ENCODE data around the gene DHRS3.

The DHRS3 gene

DNA sequence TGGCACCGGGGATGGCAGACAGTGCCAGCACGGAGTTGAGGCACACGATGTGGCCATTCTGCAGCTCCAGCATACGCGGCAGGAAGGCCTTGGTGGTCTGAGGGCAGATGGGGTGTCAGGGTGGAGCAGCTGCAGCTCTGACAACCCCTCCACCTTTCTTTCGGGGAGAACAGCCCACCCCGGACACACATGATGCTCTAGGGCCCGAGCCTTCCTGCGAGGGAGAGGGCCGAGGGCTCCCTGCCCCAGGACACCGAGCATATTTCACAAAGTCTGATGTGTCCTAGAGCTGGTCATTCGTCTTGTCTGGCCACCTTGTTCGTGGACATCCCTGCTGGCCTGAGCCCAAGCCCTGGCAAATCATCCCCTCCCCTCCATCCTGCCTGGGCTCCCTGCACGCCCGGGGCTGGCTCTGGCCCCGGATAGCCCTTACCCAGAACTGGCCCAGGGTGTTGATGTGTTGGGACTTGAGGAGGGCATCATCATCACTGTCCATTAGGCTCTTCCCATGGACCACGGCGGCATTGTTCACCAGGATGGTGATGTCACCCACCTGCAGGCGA lies 39.1 kb downstream of the DHRS3 start:
- Histone ChIP-seq H3K36me3 (ENCODE audit: control insufficient read depth, insufficient read depth, low read length) (no peaks in the 10 kb centered on the region), H3K9me3 (ENCODE audit: control insufficient read depth, low read length) (no peaks in the 10 kb centered on the region)
- WGBS, 2 experiments: 96% methylated on average over 18 to 19 of the region's 19 CpGs

DNA sequence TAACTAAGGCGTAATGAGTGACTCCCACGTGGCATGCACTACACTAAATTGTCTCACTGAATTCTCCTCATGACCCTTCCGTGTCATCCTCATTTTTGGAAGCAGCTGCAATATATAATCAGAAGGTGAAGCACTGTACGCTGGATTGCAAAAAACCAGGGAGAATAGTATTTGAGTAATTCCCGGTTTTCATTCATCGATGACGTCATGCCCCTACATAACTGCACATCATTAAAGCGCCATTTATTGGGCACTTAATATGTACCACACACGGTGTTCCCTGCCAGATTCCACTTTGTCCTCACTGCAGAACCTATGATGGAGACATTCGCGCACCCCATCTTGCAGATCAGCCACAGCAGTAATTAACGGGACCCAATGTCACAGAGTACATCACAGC lies 41.0 kb downstream of the DHRS3 start:
- Histone ChIP-seq H3K27ac (ENCODE audit: insufficient read depth, low read depth, low read length, poor library complexity, severe bottlenecking) (no peak overlapping the region), H3K4me1 (ENCODE audit: control insufficient read depth, insufficient read depth, low read length) (no peaks in the 10 kb centered on the region), H3K4me3 (ENCODE audit: insufficient read depth, low read depth, low read length) (no peak overlapping the region), H3K9me3 (ENCODE audit: control insufficient read depth, low read length) (no peaks in the 10 kb centered on the region), H3K36me3 (ENCODE audit: control insufficient read depth, insufficient read depth, low read length) (no peaks in the 10 kb centered on the region), H3K27me3 (ENCODE audit: control insufficient read depth, insufficient read depth, low read length, poor library complexity, severe bottlenecking) (no peaks in the 10 kb centered on the region)
- 91 to 95% methylated on average over 12 of the region's 12 CpGs for WGBS, 2 experiments

More for the DNA sequence above, 39.1 kb downstream of the DHRS3 start:
- H3K27me3 ChIP-seq (ENCODE audit: control insufficient read depth, insufficient read depth, low read length, poor library complexity, severe bottlenecking): no peaks in the 10 kb centered on the region
- H3K4me1 ChIP-seq (ENCODE audit: control insufficient read depth, insufficient read depth, low read length): no peaks in the 10 kb centered on the region
- no peak overlapping the region for H3K27ac ChIP-seq (ENCODE audit: insufficient read depth, low read depth, low read length, poor library complexity, severe bottlenecking)
- no peak overlapping the region for H3K4me3 ChIP-seq (ENCODE audit: insufficient read depth, low read depth, low read length)

DNA sequence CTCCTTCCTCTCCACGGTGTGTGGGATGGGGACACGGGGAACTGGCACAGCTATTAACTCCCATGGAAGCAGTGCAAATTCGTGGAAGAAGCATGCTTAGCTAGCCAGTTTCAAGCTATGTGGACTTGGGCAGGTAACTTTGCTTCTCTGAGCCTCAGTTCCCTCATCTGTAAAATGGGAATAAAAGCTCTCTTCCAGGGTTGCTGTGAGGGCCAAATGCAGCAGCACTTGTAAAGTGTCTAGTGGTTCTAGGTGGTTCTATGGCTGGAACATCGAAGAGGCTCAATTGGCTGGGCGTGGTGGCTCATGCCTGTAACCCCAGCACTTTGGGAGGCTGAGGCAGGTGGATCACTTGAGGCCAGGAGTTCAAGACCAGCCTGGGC lies 43.3 kb downstream of the DHRS3 start:
- H3K27ac ChIP-seq (ENCODE audit: insufficient read depth, low read depth, low read length, poor library complexity, severe bottlenecking): no peak overlapping the region
- H3K27me3 ChIP-seq (ENCODE audit: control insufficient read depth, insufficient read depth, low read length, poor library complexity, severe bottlenecking): no peaks in the 10 kb centered on the region
- H3K4me3 ChIP-seq (ENCODE audit: insufficient read depth, low read depth, low read length): no peak overlapping the region
- no peaks in the 10 kb centered on the region for H3K36me3 ChIP-seq (ENCODE audit: control insufficient read depth, insufficient read depth, low read length)
- no peaks in the 10 kb centered on the region for H3K9me3 ChIP-seq (ENCODE audit: control insufficient read depth, low read length)
- WGBS, 2 experiments: 90 to 95% methylated on average over 5 of the region's 5 CpGs
- H3K4me1 ChIP-seq (ENCODE audit: control insufficient read depth, insufficient read depth, low read length): no peaks in the 10 kb centered on the region

DNA sequence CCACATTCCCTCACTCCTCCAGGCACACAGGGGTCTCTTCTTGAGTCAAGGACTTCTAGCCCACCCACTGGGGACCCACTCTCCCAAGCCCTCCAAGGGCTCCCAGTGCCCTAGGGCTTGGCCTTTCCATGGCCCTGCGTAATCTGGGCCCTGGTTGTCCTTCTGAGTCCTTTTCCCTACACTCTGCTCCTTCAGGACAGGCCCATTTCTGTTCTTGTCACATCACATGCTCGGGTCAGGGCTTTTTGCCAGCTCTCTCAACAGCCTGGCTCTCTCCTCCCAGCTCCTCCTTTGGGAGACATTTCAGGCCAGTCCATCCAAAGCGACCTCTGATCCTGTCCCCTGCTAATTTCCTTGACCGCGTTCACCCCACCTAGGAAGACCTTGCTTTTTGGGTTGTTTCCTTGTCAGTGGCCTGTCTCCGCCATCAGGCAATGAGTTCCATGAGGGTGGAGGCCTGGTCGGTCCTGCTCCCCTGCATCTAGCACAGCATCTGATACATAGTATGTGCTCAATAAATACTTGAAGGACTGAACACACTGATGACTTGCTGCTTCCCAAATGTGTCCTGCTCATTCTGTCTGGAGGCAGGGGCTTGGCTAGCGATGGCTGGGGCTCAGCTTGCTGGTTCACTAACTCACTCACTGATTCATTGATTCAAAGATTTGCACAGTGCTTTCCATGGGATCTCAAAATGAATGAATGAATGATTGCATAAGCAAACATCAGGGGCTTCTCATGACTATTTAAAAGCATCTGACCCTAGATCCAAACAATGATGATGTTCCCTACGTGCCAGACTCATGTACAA lies 44.8 kb downstream of the DHRS3 start:
- no peak overlapping the region for H3K27ac ChIP-seq (ENCODE audit: insufficient read depth, low read depth, low read length, poor library complexity, severe bottlenecking)
- no peaks in the 10 kb centered on the region for H3K9me3 ChIP-seq (ENCODE audit: control insufficient read depth, low read length)
- no peak overlapping the region for H3K4me3 ChIP-seq (ENCODE audit: insufficient read depth, low read depth, low read length)
- H3K36me3 ChIP-seq (ENCODE audit: control insufficient read depth, insufficient read depth, low read length): no peaks in the 10 kb centered on the region
- no peaks in the 10 kb centered on the region for H3K4me1 ChIP-seq (ENCODE audit: control insufficient read depth, insufficient read depth, low read length)
- 95% methylated on average over 9 of the region's 9 CpGs for whole genome bisulfite sequencing, 2 experiments
- no peaks in the 10 kb centered on the region for H3K27me3 ChIP-seq (ENCODE audit: control insufficient read depth, insufficient read depth, low read length, poor library complexity, severe bottlenecking)

DNA sequence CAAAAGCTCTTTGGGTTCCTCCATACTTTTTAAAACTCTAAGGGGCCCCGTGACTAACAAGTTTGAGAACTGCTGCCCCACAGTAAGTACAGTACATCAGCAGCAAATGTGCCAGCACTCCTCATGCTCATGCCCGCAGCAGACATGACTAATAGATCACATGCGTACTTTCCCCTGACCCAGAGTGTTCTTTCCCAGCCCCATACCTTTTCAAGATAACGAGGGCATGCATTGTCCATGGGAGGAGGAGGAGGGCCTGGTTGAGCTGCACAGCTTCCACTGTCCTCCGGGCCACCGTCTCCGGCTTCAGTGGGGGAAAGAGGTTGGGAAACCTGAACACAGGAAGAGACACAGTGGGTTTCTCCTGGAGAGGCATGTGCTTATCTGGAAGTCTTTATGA lies 45.5 kb downstream of the DHRS3 start:
- Histone ChIP-seq H3K4me3 (ENCODE audit: insufficient read depth, low read depth, low read length) (no peak overlapping the region), H3K36me3 (ENCODE audit: control insufficient read depth, insufficient read depth, low read length) (no peaks in the 10 kb centered on the region), H3K27ac (ENCODE audit: insufficient read depth, low read depth, low read length, poor library complexity, severe bottlenecking) (no peak overlapping the region), H3K4me1 (ENCODE audit: control insufficient read depth, insufficient read depth, low read length) (no peaks in the 10 kb centered on the region), H3K9me3 (ENCODE audit: control insufficient read depth, low read length) (no peaks in the 10 kb centered on the region), H3K27me3 (ENCODE audit: control insufficient read depth, insufficient read depth, low read length, poor library complexity, severe bottlenecking) (no peaks in the 10 kb centered on the region)
- 95 to 97% methylated on average over 7 of the region's 7 CpGs for whole genome bisulfite sequencing, 2 experiments

DNA sequence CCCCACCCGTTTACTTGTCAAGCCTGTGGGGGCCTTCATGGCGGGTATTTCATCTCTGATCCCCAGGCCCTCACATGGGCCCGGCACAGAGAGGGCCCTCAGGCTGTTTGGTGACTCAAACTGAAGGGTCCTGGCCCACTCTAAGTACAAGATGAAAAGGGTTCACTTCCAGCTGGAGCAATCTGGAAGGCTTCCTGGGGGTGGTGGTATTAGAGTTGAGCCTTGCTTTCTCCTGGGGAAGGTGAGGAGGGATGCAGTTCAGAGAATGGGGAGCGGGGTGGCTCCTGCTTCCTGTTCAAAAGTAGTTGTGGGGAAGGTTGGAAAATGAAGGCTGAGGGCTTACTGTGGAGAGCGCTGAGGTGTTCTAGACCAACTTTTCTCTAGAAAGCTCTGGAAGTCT lies 47.7 kb downstream of the DHRS3 start:
- Histone ChIP-seq H3K9me3 (ENCODE audit: control insufficient read depth, low read length) (no peaks in the 10 kb centered on the region), H3K36me3 (ENCODE audit: control insufficient read depth, insufficient read depth, low read length) (no peaks in the 10 kb centered on the region), H3K27me3 (ENCODE audit: control insufficient read depth, insufficient read depth, low read length, poor library complexity, severe bottlenecking) (no peaks in the 10 kb centered on the region), H3K4me3 (ENCODE audit: insufficient read depth, low read depth, low read length) (no peak overlapping the region), H3K4me1 (ENCODE audit: control insufficient read depth, insufficient read depth, low read length) (no peaks in the 10 kb centered on the region), H3K27ac (ENCODE audit: insufficient read depth, low read depth, low read length, poor library complexity, severe bottlenecking) (no peak overlapping the region)
- 93 to 95% methylated on average over 5 of the region's 5 CpGs for WGBS, 2 experiments

DNA sequence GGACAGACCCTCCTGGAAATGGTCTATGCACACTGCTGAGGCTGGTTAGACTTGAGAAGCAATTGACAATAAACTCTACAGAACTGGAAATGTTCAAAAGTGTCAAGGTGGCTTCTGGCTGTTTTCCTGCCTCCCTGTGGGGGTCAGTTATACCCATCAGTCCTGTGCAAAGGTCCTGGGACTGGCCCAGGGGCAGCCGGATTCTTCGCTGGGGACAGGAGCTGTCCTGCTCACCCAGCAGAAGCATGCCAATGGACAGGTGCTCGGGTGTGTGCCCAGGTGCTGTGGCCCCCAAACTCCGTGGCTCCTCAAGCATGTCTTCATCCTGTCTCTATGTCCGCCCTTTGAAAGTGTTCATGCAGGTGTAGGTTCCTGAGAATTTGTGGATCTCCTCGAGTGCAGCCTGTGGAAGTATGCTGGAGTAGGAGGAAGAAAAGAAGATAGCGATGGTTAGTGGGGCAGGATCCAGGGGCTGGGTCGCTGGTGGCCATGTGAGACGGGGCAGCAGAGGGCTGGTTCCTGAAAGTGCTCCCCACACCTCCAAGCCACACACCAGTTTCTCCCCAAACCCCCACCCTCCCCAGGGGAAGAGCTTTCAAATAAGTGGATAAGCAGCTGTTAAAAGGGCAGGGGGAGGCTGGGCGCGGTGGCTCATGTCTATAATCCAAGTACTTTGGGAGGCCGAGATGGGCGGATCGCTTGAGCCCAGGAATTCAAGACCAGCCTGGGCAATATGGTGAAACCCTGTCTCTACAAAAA lies 49.8 kb downstream of the DHRS3 start:
- H3K4me1 ChIP-seq (ENCODE audit: control insufficient read depth, insufficient read depth, low read length): no peaks in the 10 kb centered on the region
- no peaks in the 10 kb centered on the region for H3K36me3 ChIP-seq (ENCODE audit: control insufficient read depth, insufficient read depth, low read length)
- no peaks in the 10 kb centered on the region for H3K27me3 ChIP-seq (ENCODE audit: control insufficient read depth, insufficient read depth, low read length, poor library complexity, severe bottlenecking)
- no peak overlapping the region for H3K4me3 ChIP-seq (ENCODE audit: insufficient read depth, low read depth, low read length)
- H3K9me3 ChIP-seq (ENCODE audit: control insufficient read depth, low read length): peaks cover 1% of the 10 kb centered on the region
- 89 to 94% methylated on average over 14 of the region's 14 CpGs for WGBS, 2 experiments
- H3K27ac ChIP-seq (ENCODE audit: insufficient read depth, low read depth, low read length, poor library complexity, severe bottlenecking): no peak overlapping the region

DNA sequence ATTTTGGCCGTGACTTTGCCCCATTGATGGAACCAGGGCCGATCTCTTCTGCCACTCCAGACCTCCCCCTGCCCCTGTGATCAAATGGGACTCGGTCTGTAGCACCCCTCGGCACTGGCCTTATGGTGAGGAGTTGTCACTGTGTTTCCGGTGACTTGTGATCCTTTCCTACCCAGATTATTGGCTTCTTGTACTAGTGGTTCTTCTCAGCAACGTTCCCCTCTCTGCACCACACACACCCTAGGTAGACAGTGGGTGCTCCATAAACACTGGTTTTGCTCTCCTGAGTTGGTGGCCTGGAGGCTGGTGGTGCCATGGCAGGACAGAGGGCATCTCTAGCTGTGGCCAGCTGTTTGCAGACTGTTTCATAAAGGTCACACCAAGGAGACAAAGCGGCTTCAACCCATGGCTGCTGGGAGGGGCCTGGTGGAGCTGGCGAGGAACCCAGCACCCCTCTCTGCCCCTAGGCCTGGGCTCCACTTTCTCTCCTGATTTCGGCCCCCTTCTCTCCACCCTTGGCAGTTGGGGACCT lies 50.7 kb downstream of the DHRS3 start:
- WGBS, 2 experiments: 93 to 95% methylated on average over 9 of the region's 9 CpGs
- Histone ChIP-seq H3K4me1 (ENCODE audit: control insufficient read depth, insufficient read depth, low read length) (no peaks in the 10 kb centered on the region), H3K27ac (ENCODE audit: insufficient read depth, low read depth, low read length, poor library complexity, severe bottlenecking) (no peak overlapping the region)

DNA sequence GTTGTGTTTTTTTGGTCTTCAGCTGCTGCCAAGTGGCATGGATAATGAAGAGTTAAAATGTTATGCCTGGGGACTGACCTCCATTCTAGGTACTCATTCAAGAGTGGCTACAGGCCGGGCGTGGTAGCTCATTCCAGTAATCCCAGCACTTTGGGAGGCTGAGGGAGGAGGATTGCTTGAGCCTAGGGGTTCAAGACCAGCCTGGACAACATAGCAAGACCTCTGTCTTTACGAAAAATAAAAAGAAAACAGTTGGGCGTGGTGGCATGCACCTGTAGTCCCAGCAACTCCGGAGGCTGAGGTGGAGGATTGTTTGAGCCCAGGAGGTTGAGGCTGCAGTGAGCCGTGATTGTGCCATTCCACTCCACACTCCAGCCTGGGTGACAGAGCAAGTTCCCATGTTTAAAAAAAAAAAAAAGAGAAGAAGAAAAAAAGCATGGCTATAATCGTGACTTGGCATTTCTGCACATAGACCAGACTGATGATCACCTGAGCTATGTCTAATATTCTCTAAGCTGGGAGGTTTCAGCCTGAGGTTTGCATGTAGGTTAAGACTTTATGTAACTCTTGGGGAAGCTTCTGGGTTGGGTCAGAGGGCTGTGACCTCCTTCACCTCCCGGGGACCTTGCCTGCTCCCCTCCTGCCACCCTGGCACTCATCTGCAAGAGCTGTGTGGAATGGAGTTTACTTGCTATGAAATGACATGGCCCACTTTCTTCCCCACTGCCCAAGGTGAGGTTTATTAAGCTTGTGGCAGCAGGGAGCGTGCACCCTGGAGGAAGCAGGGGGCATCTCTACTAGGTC lies 51.3 kb downstream of the DHRS3 start:
- Histone ChIP-seq H3K27me3 (ENCODE audit: control insufficient read depth, insufficient read depth, low read length, poor library complexity, severe bottlenecking) (no peaks in the 10 kb centered on the region), H3K27ac (ENCODE audit: insufficient read depth, low read depth, low read length, poor library complexity, severe bottlenecking) (no peak overlapping the region), H3K9me3 (ENCODE audit: control insufficient read depth, low read length) (peaks cover 2% of the 10 kb centered on the region), H3K4me3 (ENCODE audit: insufficient read depth, low read depth, low read length) (no peak overlapping the region), H3K4me1 (ENCODE audit: control insufficient read depth, insufficient read depth, low read length) (no peaks in the 10 kb centered on the region), H3K36me3 (ENCODE audit: control insufficient read depth, insufficient read depth, low read length) (no peaks in the 10 kb centered on the region)
- WGBS, 2 experiments: 86 to 88% methylated on average over 9 of the region's 9 CpGs

More for the DNA sequence above, 50.7 kb downstream of the DHRS3 start:
- no peak overlapping the region for H3K4me3 ChIP-seq (ENCODE audit: insufficient read depth, low read depth, low read length)
- no peaks in the 10 kb centered on the region for H3K27me3 ChIP-seq (ENCODE audit: control insufficient read depth, insufficient read depth, low read length, poor library complexity, severe bottlenecking)
- H3K36me3 ChIP-seq (ENCODE audit: control insufficient read depth, insufficient read depth, low read length): no peaks in the 10 kb centered on the region
- H3K9me3 ChIP-seq (ENCODE audit: control insufficient read depth, low read length): peaks cover 2% of the 10 kb centered on the region
